ENCODE measurements around the gene PHF1.

DNA sequence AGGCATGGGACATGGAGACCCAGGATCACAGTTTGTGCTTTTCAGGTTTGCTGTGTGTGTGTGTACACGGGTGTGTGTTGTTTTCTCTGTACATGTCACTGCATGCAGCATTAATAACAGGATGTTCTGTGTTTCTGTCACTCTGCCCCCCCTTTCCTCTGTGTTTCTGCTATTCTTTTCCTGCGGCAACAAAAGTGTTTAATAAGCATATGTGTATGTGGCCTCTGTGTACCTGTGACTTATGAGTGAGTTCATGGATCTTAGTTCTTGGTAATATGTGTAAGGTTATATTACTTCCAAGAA is 18.9 kb downstream of the PHF1 start:
- no peak for TF ChIP-seq CTCF (IDR thresholded peaks at IDR 0.05)
- TF ChIP-seq EZH2 (IDR thresholded peaks at IDR 0.05; ENCODE audit: borderline replicate concordance, insufficient read depth, low read depth, low read length, poor library complexity, severe bottlenecking) = no peak

All from B cell (primary cell).